GM18499 (cell line): ENCODE results near the gene SLC12A5.
"Not testable (repeated sequence)": the region's sequence is repeated elsewhere in the genome, so short reads cannot be mapped to it uniquely, and the experiment has no call there.

Experiments
- ATAC-seq: cut with Tn5 transposase; IDR thresholded peaks from one replicate; pipeline ENCODE4 v1.9.1; 2021; ENCODE audit warnings: moderate number of reproducible peaks; ENCODE audit not compliant: insufficient read depth, unreplicated experiment

SLC12A5 gene

GRCh38 chr20:46073443-46073842 lies 44.4 kb downstream of the SLC12A5 start:
- no peak for ATAC-seq

DNA sequence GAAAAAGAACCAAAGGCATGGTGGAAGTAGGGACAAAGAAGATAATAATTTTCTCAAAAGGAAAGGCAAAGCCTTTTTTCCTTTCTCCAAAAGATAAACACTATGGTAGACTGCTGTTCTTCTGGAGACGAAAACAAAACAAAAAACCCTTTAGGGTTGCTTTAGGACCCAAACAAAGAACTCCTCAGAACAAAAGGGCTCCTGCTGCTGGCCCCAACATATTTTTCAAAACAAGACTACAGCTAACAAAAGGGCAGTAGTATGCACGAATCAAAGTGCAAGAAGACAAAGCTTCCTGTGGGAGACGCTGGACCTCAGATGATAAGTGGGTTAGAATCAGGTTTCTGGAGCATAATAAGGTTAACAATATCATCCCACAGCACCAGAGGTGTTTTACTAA lies 45.0 kb downstream of the SLC12A5 start:
- ATAC-seq = no peak

- no peak for ATAC-seq
Observed at GRCh38 chr20:46076806-46077205, 47.8 kb downstream of the SLC12A5 start.

GRCh38 chr20:46077642-46078305 lies 48.8 kb downstream of the SLC12A5 start:
- ATAC-seq = no peak

GRCh38 chr20:46078954-46079353 lies 49.9 kb downstream of the SLC12A5 start:
- ATAC-seq = no peak

DNA sequence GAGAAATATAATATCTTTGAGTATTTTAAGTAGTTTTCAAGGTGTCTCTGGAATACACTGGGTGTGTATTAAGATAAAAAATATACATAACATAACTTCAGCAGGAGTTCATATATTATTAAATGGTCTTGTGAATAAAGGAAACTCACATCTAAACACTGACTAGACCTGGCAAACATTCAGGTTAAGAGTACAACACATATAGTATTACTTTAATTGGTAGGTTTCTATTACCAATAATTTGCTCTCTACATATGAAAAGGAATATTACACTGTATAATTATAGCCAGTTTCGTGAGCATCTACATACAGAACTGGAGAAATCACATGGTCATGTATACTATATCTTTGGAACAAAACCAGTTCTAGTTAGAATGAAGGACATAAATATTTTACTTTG lies 52.1 kb downstream of the SLC12A5 start:
- ATAC-seq = no peak

DNA sequence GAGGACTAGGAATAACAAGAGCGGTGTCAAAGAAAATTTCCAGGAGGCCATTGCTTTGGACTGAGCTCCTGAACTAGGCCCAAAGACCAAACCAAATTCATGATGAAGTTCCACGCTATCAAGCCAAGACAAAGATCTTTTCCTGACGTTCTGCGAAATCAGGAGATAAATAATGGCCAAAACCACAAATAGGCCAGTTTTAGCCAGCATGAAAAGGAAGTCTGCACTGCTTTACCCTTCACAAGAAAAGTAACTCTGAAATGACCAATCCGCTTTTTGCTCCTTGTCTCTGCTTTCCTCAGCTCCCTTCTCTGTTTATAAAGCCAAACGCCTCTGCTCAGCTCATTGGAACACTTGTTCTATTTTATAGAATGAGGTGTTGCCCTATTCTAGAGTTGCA lies 54.1 kb downstream of the SLC12A5 start:
- no peak for ATAC-seq

- no peak for ATAC-seq
Observed at GRCh38 chr20:46083531-46084061, 54.6 kb downstream of the SLC12A5 start.

DNA sequence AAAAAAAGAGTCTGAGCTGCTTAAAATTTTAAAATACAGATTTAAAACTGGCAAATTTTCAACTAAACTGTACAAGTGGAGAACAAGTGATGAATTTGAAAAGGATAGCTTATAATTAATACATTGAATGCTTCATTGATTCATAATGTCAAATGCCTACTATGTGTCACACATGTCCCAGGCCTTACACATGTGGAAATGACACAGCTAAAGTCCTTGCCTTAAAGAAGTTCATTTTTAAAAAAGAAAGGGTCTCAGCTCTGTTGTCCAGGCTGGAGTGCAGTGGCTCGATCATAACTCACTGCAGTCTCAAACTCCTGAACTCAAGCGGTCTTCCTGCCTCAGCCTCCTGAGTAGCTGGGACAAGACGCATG lies 55.8 kb downstream of the SLC12A5 start:
- ATAC-seq = no peak

DNA sequence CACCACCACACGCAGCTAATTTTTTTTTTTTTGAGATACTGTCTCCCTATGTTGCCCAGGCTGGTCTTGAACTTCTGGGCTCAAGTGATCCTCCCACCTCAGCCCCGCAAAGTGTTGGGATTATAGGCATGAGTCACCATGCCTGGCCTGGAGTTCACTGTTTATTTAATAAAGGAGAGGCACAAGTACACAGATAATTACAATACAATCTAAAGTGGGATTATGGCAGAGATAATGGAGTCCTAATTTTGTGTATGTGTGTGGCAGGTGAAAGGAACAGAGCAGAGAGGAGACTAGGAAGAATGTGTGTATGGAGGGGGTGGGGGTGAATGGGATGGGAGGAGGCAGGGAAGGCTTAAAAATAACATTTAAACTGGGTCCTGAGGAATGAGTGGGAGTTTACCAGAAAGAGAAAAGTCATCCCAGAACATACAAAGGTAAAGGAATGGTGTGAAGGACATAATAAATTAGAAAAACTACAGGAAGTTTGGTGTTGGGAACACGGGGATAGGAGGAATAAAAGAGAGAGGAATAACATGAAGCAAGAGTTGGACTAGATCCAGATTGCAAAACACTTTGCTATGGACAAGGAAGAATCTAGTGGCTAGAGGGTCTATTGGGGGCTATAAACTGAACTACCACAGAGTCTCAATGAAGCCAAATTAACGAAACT lies 56.3 kb downstream of the SLC12A5 start:
- no peak for ATAC-seq

DNA sequence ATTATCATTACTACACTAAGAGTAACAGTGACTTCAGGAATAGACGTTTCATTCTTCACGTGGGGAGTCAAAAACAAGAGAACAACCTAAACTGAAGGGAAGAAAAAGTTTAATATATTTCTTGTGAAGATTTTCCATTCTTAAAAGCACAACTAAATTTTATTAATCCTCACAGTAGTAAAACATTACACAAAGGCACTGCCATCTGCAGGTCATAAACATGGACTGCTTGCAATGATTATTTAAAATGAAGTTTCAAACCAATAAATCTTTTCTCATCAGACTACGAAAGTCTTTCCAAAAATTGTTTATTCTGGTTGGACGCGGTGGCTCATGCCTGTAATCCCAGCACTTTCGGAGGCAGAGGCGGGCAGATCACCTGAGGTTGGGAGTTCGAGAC lies 58.1 kb downstream of the SLC12A5 start:
- no peak for ATAC-seq

DNA sequence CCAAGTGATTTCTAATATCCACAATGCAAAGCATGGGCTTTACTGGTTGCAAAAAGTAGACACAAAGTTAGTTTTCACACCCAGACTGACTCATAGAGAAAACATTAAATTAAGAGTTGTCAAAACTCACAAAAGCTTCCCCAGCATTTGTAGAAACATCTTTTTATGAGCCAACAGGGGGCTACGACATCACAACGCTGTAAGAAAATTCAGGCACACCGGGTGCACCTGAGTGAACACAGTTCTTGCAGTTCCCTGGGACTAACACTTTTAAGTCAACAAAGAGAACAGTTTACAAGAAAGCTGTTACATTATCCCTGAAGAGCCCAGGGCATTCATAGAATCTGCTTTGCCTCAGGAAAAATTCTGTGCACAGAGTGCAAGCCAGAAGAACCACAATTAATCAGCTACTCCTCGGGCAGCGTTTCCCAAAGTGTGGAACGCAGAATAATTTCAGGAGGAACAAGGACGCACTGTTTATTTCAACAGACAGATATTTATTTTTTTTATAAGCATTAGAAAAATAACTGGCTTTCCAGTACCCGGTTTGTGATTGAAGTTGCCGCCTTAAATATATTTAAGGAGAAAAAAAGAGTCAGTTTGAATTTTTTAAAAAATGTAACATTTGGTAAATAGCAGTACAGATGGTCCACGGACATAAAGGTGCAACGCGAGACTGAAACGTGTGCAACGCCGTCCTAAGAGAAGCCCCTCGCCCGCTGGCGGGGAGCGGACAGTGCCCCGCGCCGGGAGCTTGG lies 59.6 kb downstream of the SLC12A5 start:
- no peak for ATAC-seq

- ATAC-seq = peak; percentile 15
Observed at GRCh38 chr20:46089167-46089416, 60.1 kb downstream of the SLC12A5 start.

DNA sequence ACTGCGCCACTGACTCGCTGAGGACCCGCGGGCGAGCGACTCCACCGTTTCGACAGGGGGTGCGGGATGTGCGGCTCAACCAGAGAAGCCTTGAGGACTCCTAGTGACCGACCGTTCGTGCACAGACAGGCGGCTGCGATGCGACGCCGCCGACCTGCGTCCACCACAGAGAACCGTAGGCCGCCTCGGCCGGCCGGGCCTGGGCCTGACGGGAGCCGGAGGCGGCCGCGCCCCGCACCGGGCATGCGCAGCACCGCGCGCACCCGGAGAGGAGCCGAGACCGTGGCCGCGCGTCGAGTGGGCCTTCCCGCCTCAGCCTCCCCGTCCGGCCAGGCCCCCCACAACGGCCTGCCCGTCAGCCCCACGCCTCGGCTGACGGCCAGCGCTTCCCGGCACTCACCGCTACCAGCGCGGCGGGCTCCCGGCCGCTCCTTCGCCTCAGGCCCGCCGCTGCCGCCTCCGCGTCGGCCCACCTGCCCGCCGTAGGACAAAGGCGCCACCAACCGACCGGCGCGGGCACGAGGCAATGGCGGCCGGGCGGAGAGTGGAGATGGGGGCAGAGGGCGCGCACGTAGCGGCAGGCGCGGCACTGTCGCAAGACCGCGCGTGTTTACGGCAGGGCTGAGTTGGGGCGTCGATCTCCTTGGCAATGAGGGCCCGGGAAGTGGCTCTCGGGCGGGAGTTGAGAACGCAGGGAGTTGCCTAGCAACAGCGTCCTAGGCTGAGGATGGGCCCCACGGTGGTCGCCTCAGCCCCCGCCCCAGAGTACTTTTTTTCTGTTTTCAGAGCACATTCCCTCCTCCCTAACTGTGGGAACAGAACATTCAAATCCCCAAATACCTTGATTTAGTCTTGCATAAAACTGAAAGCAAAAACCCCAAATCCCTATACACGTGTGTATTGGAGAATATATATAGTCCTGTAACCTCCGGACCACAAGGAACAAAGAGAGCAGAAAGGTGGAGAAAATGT lies 60.7 kb downstream of the SLC12A5 start, which contains the start of gene NCOA5:
Gene NCOA5 (minus strand): TSS at position 546 of the 972 bp plus-strand sequence. CDS start 10,538 bp downstream, outside the sequence.
- ATAC-seq = peak; percentile 40

DNA sequence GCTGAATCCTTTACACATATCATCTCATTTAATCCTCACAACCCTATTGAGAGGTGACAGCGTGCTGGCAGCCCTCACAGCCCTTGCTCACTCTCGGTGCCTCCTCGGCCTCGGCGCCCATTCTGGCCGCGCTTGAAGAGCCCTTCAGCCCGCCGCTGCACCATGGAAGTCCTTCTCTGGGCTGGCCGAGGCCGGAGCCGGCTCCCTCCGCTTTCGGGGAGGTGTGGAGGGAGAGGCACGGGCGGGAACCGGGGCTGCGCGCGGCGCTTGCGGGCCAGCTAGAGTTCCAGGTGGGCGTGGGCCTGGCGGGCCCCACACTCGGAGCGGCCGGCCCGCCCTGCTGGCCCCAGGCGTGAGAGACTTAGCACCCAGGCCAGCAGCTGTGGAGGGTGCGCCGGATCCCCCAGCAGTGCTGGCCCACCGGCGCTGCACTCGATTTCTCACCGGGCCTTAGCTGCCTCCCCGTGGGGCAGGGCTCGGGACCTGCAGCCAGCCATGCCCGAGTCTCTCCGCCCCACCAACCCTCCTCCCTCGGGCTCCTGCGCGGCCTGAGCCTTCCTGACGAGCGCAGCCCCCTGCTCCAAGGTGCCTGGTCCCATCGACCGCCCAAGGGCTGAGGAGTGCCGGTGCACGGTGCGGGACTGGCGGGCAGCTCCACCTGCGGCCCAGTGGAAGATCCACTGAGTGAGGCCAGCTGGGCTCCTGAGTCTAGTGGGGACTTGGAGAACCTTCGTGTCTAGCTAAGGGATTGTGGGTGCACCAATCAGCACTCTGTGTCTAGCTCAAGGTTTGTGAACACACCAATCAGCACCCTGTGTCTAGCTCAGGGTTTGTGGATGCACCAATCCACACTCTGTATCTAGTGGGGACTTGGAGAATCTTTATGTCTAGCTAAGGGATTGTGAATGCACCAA lies 62.9 kb downstream of the SLC12A5 start:
- ATAC-seq = not testable (repeated sequence)

DNA sequence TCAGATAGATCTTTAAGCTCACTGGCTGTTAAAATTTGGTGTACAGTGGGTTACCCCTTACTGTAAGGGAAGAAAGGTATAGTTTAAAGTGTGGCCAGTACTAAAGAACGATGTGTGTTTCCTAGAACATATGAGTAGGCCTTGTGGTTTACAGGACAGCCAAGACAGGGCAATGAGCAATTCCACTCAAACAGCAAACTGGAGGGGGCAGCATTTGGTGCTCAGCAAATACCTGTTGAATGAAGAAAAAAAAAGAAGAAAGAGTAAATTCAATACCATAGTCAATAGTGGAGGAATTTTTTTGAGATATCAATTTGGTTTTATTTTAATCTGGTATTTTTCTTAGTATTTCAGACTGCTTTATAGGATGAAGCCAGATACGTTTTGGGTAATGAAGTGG lies 64.5 kb downstream of the SLC12A5 start:
- no peak for ATAC-seq

DNA sequence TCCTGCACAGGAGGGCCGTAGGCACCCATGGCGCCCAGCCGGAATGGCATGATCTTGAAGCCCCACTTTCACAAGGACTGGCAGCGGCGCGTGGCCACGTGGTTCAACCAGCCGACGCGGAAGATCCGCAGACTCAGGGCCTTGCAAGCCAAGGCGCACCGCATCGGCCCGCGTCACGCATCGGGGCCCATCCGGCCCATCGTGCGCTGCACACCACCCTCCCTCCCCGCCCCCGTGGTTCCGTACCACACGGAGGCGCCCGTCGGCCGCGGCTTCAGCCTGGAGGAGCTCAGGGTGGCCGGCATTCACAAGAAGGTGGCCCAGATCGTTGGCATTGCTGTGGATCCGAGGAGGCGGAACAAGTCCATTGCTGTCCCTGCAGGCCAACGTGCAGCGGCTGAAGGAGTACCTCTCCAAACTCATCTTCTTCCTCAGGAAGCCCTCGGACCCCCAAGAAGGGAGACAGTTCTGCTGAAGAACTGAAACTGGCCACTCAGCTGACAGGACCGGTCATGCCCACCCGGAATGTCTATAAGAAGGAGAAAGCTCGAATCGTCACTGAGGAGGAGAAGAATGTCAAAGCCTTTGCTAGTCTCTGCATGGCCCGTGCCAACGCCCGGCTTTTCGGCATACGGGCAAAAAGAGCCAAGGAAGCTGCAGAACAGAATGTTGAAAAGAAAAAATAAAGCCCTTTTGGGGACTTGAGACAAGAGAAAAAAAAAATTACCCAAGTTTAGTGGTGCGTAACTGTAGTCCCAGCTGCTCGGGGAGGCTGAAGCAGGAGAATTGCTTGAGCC lies 70.7 kb downstream of the SLC12A5 start:
- ATAC-seq = no peak

DNA sequence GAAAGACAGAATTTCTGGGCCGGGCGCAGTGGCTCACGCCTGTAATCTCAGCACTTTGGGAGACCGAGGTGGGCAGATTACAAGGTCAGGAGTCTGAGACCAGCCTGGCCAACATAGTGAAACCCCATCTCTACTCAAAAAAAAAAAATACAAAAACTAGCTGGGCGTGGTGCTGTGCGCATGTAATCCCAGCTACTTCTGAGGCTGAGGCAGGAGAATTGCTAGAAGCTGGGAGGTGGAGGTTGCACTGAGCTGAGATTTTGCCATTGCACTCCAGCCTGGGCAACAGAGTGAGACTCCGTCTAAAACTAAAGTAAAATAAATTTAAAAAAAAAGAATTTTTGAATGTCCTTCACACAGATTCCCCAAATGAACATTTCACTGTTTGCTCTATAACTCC lies 71.4 kb downstream of the SLC12A5 start:
- ATAC-seq = not testable (repeated sequence)
